Activated T-helper 9 cell treated with anti-CD3 and anti-CD28 coated beads, Interleukin-2, amount 50 U/mL, for 16 hours (primary cell): ENCODE data around the gene RPLP1.
"Not testable (repeated sequence)": the region's sequence is repeated elsewhere in the genome, so short reads cannot be mapped to it uniquely, and the experiment has no call there.

Experiments used
- DNase-seq: peaks from one replicate; pipeline ENCODE4 v3.0.0-alpha.2; 2020; ENCODE audit warnings: low read depth

Gene RPLP1

DNA sequence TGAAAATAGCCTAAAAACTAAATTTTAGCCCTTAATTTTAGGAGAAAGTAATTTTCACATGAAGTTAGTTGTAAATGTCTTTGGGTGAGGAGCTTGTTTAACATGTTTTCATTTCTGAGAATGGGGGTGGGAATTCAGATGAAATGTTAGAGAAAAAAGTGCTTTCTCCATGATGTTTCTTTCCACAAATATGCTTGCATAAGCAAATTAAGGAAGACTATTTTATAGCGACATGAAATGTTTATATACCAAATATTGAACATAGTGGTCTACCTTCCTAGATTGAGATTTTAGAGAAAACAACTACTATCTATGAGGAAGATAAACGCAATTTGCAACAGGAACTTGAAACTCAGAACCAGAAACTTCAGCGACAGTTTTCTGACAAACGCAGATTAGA lies 13.0 kb upstream of the RPLP1 start:
- no peak for DNase-seq

DNA sequence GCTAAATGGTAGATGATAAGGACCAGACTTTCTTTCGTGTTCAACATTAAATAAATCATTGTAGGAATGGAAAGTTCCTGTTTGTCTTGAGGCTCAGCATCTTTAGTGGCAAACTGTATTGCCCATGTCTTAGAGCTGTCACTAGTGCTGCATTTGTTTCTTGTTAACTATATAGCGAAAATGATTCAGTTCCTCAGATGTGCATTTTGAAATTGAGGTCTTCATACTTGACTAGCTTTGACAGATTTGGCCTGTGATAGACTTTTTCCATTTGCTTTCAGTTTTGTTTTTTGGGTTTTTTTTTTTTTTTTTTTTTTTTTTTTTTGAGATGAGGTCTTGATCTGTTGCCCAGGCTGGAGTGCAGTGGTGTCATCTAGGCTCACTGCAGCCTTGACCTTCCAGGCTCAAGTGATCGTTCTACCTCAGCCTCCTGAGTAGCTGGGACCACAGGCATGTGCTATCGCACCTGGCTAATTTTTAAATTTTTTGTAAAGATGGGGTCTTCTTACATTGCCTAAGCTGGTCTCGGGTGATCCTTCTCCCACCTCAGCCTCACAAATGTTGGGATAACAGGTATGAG lies 9.5 kb upstream of the RPLP1 start:
- no peak for DNase-seq

DNA sequence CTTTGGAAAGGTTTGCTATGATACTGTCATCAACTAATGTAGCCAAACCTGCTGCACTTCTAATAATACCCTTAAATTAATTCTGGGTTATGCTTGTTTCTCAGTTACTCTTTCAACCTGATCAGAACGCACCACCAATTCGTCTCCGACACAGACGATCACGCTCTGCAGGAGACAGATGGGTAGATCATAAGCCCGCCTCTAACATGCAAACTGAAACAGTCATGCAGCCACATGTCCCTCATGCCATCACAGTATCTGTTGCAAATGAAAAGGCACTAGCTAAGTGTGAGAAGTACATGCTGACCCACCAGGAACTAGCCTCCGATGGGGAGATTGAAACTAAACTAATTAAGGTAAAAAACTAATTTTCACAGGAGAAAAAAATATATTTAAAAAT lies 7.9 kb upstream of the RPLP1 start:
- DNase-seq: no peak

DNA sequence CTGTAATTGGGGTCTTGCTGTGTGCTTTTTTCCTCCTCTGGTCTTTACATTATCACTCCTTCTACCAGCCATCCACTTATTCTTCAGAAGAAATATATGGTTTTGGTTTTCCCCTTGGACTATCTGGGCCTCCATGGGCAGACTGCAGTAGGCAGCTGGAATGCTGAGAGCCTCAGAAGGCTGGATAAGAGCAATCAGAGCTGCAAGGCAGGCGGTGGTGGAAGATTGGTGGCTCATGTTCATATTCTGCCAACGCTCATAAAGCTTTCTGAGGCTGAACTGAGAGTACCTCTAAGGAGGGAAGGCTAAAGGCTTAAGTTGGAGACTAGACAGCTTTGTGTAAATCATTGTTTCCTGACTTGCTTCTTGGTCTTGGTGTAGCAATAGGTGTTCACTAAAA lies 5.7 kb upstream of the RPLP1 start:
- no peak for DNase-seq

DNA sequence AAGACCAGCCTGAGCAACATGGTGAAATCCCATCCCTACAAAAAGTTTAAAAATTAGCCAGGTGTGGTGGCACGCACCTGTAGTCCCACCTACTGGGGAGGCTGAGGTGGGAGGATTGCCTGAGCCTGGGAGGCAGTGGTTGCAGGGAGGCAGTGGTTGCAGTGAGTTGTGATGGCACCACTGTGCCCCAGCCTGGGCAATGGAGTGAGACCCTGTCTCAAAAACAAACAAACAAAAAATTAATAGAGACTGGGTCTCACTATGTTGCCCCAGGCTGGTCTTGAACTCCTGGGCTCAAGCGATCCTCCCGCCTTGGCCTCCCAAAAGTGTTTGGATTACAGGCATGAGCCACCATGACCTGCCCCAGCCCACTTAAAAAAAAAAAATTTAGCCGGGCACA lies 2.4 kb upstream of the RPLP1 start:
- not testable (repeated sequence) for DNase-seq

DNA sequence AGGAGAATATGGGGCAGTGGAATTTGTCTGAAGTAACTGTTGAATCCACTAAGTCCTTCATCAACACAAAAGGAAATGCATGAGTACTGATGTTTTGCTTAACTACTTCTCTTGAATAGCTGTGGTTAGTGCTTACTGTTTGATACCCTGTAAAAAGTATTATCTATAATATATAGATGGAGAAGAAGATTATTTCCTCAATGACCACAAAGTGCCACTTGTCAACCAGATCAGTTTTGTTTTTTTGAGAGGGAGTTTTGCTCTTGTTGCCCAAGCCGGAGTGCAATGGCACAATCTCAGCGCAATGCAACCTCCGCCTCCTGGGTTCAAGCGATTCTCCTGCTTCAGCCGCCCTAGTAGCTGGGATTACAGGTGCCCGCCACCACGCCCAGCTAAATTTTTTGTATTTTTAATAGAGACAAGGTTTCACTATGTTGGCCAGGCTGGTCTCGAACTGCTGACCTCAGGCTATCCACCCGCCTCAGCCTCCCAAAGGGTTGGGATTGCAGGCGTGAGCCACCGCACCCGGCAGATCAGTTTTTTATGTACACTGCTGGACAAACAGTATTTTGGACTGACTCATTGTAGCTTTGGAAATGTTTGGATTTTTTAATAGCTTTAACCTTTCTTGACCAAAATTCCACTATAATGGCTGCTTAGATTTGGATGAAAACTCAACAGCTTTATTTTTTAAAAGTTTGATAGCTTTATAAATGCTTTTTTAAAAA lies 1.5 kb upstream of the RPLP1 start:
- DNase-seq: no peak

DNA sequence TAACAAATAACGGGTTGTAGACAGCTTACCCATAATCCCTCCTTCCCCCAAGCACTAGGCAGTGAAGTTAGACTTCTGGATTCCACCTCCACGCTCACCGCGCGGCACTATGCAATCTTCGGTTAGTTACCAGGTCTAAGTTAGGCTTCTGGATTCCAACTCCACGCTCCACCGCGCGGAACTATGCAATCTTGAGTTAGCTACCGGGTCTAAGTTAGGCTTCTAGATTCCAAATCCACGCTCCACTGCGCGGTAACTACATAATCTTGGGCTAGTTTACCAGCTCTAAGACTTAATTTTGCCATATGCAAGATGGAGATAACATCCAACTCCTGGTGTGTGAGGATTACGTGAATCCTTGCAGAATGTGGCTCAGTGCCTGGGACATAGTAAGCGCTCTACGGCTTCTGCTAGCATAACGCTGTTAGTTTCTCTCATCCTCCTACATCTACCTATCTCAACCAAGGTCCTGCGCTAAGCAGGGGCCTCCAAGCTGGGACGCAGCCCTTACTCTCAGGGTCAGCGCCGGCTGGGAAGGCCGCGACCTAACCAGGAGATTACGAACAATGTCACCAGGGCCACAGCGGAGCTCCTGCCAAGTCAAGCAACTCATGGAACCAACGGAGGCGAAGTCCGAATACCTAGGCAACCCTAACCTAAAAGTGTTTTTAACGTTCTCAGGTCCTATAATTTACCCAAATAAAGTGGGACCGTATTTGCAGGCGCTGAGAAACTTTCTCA lies 497 bp upstream of the RPLP1 start:
- DNase-seq: no peak

DNA sequence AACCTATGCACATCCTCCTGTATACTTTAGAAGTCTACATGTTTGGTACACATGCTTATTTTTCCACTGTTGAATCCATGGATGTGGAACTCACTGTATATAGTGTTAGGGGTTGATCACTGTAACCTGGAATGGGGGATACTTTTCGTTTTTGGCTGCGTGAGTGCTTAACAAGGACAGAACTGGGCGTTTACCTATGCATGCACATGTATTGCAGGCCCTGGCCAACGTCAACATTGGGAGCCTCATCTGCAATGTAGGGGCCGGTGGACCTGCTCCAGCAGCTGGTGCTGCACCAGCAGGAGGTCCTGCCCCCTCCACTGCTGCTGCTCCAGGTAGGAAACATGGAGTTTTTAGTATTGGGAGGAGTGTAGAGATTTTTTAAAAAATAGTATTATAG lies 2.3 kb downstream of the RPLP1 start:
- DNase-seq: no peak

DNA sequence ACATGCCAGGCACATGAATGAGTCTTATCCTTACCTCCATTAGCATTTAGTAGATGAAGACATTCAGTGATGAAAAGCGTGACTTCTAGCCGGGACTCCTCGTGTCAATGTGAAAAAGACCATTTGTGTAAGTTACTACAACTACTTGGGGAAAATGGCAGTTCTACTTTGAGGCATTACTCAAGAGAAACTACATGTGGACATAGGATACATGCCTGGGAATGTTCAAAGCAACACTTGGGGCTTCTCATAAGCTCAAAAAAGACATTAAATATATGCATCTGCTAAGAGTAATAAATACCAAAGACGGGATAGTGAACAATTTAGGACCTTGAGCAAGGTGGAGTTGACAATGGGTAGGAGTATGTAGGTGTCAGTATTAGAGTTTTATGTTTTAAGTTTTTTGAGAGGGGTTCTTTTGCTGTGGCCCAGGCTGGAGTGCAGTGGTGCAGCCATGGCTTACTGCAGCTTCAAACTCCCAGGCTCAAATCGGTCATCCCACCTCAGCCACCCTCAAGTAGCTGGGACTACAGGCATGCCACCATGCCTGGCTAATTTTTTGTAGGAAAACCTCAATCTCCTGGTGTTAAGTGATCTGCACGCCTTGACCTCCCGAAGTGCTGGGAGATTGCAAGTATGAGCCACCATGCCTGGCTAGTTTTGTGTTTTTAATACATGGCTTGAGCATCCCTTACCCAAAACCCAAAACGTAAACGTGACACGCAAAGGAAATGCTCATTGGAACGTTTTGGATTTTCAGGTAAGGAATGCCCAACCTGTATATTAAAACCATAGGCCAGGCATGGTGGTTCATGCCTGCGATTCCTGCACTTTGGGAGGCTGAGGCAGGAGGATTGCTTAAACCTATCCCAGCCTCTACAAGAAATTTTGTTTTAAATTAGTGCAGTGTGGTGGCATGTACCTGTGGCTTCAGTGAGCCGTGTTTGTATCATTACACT lies 3.9 kb downstream of the RPLP1 start:
- no peak for DNase-seq

DNA sequence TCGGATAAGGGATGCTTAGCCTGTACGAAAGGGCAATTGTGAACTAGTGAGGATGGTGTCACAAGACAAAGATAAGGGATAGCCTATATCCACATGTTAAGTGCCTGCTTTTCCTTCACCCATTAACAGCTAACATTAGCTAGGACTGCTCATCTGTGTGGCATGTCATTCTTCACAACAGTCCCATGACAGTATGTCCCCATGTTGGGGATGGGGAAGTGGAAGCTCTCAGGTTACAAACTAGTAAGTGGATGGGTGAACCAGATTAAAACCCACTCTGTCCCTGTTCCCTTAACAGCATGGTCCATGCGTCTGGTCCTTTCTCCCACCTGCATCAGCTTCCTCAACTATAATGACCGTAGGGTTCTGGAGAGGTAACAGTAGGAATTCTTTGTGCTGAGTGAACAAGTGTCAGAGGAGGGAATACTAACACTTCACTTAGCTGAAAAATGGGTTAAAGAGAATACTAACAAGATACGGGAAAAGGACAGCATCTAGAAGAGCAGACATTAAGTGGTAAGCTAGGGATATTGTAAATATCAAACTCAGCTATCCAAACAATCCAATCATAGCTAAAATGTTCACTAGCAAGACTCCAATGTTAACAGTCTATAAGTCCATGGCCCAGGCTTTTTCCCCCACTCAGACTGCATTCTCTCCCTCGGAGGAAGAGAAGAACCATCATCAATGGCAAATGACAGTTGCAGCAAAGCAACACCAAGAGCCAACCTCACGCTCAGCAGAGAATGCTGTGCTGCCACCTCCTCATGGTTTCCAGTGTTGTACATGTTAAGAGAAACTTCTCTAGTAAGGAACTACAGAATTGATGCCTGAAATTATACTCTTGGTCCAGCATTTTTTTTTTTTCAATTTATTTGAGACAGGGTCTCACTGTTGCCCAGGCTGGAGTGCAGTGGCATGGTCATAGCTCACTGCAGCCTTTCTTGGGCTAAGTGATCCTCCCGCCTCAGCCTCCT lies 5.0 kb downstream of the RPLP1 start:
- DNase-seq: no peak

DNA sequence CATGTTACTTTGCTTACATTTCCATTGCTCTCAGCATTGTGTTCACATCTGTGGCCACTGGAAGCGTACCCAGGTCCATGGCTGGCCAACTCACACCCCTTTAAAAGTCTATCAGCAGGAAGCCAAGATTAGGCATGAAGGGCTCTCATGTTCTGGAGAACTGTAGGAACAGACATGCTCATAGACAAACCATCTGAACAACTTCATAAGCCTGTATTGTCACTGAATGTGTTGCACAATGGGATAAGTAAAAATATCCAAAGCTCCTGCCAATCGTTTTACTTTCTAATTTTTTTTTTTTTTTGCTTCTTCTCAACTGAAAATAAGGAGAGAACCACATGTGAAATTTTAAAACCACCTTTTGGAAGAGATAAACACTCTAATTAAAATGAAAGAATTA lies 6.4 kb downstream of the RPLP1 start:
- no peak for DNase-seq

DNA sequence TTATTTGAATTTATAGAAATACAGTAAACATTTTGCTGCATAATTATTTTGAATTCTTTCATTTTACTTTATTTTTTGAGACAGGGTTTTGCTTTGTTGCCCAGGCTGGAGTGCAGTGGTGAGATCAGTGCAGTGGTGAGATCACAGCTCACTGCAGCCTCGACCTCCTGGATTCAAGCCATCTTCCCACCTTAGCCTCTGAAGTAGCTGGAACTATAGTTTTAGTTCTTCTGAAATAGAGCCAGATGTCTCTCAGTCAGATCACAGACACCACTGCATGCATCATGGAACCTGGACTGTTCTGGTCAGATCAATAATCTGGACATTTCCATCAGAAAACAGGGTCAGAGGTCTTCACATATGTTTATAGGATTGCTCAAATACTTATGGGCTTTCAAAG lies 7.9 kb downstream of the RPLP1 start:
- DNase-seq: no peak

DNA sequence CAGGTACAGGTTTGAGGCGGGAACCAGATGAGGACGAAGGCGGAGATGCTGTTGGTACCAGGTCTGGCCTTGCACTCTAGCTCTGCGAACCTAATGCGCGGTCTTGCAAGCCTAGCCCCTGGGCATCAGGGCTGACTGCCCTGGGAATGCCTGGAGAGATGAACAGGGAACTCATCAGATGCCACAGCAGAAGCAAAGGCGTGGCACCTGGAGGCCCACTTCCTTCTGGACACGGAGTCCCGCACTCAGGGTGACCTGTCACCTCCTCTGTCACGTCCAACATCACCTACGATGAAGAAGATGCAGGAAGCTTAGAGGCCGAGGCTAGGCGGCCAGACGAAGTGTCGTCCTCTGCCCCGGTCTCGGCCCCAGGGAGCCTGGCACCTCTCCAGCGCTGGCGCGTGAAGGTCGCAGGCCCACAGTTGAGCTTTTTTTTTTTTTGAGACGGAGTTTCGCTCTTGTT lies 9.4 kb downstream of the RPLP1 start:
- DNase-seq: no peak

DNA sequence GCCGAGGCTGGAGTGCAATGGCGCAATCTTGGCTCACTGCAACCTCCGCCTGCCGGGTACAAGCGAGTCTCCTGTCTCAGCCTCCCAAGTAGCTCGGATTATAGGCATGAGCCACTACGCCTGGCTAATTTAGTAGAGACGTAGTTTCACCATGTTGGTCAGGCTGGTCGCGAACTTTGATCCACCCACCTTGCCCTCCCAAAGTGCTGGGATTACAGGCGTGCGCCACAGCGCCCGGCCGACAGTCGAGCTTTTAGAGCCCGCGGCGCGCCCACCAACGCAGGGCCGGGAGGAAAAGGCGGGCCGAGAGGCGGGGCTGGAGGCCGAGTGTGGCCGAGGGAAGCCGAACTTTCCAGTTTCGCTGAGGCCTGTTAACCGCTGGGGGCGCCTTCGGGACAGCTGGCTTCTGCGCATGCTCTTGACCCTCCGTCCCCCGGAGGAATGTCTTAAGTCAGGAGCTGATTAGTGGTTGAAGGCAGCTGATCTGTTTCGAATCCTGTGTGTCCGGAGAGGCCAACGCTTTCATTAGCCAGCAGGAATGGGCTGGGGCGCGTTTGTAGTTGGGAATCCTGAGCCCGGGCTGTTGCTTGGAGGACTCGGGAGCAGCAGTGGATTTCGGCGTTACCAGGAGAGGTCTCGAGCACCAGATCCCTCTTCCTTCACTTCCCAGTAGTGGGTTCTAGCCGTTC lies 10.0 kb downstream of the RPLP1 start:
- DNase-seq: peak; percentile 85

DNA sequence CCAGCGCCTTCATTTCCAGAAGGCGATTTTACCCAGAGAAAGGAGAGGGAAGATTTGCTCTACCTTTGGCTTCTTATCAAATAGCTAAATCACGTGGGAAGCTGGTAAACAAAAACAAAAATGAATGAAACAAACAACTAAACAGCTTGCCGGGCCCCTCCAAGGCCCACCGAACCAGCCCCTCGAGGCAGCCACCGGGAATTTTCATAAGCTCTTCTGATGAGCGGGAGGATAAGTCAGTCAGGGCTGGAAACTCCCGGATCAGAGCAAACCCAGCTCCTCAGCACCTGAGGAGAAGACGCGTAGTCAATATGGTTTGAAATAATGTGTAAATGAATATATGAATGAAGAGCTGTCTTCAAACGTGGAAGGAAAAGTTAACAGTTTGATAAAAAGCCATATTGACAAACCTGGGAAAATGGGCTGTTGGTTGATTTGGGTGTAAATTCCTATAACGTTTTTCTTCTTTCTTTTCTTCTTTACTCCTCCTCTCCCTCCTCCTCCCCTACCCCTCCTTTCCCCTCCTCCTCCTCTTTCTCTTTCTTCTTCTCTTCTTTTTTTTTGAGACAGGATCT lies 10.7 kb downstream of the RPLP1 start:
- no peak for DNase-seq

DNA sequence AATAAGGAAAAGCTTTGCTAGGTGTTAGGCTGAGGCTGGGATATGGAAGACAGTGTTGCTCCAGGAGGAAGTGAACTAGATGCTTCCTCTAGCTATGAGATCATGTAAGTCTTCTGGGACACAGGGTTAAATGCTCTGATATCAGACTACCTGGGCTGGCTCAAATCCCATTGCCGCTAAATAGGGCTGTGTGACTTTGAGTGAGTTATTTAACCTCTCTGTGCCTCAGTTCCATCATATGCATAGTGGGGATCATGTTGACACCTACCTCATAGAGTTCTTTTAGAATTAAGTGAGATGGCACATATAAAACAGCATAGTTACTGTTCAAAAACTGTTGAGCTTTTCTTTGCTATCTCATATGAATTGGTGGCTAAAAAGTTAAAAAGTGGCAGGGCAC lies 12.6 kb downstream of the RPLP1 start:
- DNase-seq: no peak

DNA sequence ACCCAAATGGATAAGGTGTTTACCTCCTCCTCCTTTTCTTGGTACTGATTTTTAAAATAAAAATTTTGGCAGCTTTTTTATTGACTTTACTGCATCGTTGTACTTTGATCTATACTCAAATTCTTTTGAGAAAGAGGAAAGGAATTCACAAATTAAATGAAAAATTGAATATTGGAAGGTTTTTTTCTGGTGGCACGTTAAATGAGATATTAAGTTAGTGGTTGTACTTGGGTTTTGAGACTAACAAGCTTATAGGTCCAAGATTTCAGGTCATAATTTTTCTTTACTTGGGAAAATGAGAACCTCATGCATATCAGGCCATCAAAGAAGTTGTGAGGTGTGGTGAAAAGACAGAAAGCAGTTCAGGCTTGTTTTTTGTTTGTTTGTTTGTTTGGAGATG lies 14.1 kb downstream of the RPLP1 start:
- DNase-seq: no peak

DNA sequence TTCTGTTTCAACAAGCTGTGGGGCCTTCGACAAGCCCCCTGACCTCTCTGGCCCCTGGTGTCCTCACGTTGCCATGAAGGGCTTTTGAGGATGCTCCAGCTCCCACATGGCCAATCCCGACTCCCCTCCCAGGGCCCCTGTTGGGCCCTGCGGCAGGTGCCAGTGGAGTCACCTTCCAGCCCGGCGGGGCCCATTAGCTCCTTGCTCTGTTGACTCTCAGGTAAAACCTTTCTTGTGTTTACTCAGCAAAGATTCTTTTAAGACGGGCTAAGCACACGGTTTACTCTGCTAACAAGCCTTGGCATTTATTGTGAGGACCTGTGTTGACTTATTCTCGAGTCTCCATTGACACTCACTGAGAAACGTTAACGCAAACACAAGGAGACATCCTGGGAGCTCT lies 15.0 kb downstream of the RPLP1 start:
- no peak for DNase-seq

DNA sequence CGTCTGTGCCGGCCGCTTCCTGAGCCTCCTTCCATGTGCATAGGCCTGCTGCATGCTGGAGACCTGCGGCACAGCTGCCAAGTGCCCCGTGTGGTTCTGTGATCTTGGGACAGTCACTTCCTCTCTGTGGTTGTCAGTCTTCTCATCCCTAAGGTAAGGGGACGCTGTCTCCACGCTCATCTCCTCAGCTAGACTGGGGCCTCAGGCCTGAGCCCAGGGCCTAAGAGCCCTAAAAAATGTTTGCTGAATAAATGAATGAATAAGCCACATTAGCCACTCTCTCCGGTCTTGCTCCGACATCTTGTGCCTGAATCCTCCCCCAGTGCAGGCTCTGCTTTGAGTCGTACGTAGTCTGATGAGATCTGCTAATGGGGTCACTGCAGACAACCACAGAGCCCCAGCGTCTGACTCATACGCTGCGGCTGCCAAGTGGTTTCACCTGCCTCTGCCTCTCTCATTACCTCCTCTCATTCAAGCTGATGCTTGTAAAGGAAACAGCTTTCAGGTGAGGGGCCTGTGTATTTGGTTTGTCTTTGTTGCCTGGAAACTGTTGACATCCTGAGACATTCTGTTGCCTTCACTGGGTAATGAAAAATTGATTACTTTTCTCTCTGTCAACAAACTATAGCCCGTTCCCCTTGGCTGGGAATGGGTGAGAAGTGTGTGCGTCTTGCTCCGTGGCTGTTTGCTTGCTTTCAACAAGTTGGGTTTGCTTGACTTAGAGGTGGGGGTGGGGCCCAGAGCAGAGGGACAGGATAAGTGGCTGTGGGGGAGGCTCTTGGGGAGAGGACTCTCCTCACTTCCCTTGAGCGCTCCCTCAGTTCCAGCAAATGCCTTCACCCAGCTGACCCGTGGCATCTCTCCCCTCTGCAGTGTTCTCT lies 15.9 kb downstream of the RPLP1 start:
- peak; percentile 77 for DNase-seq
